ENCODE data around the gene A4GNT.

A4GNT gene

DNA sequence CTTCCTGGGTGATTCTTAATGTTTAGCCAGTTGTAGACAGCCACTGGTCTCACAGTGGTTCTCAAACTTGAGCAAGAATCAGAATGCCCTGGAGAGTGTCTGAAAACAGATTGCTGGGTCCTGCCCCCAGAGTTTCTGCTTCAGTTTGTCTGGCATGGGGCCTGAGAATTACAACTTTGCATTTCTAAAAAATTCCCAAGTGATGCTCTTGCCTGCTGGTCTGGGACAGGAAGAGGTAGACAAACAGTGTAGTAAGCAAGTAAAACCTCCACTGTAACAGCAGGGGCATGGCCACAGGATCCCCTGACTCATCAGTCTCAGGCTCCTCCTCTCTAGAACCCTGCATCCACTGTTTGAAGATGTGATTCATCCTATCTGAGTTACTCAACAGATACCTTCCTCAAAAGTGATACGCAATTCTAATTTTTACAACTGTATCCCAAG is 53.3 kb downstream of the A4GNT start:
- no peaks in the 10 kb centered on the region for H3K4me1 ChIP-seq (ENCODE audit: control insufficient read depth, insufficient read depth, low read length)
- H3K36me3 ChIP-seq (ENCODE audit: control insufficient read depth, insufficient read depth, low read length): no peaks in the 10 kb centered on the region
- DNase-seq (ENCODE audit: low read depth, low spot score): no peak
- no peaks in the 10 kb centered on the region for H3K27me3 ChIP-seq (ENCODE audit: control insufficient read depth, insufficient read depth, low read length)
- H3K4me3 ChIP-seq (ENCODE audit: low read length): no peak overlapping the region
- WGBS (ENCODE audit: insufficient coverage, insufficient read length): no CpG with 5 or more reads among the region's 1 CpG
- H3K9me3 ChIP-seq (ENCODE audit: control insufficient read depth, insufficient read depth, low read length): no peaks in the 10 kb centered on the region
- no peak overlapping the region for H3K27ac ChIP-seq (ENCODE audit: low read length)

DNA sequence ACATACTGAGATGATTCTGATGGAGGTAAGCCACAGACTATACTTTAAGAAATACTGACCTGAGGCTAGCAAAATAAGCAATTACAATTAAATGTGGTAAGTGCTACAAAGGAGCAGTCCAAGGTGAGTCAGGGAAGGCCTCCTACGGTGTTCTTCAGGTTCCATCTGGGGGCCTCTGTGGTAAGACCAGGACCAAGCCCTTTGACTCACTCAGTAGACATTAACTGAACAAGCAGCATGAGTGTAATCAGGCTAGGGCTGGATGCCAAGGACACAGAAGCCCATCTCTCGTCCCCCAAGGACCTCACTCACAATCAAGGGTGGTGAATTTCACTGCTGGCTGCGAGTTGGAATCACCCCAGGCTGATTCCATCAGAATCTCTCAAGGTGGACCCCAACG is 54.1 kb downstream of the A4GNT start:
- no peak overlapping the region for H3K4me3 ChIP-seq (ENCODE audit: low read length)
- H3K9me3 ChIP-seq (ENCODE audit: control insufficient read depth, insufficient read depth, low read length): no peaks in the 10 kb centered on the region
- no peak overlapping the region for H3K27ac ChIP-seq (ENCODE audit: low read length)
- no CpG with 5 or more reads among the region's 4 CpGs for WGBS (ENCODE audit: insufficient coverage, insufficient read length)
- no peaks in the 10 kb centered on the region for H3K36me3 ChIP-seq (ENCODE audit: control insufficient read depth, insufficient read depth, low read length)
- no peak for DNase-seq (ENCODE audit: low read depth, low spot score)
- no peaks in the 10 kb centered on the region for H3K27me3 ChIP-seq (ENCODE audit: control insufficient read depth, insufficient read depth, low read length)
- H3K4me1 ChIP-seq (ENCODE audit: control insufficient read depth, insufficient read depth, low read length): no peaks in the 10 kb centered on the region

Measured in iPS DF 6.9 (cell line).